ENCODE data around the gene CLDN2. TPM values are rescaled to one million over a fixed set of nuclear protein-coding genes. Genes with fewer than 3 reads are reported as not detected.

CLDN2 gene
- total RNA-seq, 4 donors from 2014 or later, result 0.16 TPM; not detected in 3

DNA sequence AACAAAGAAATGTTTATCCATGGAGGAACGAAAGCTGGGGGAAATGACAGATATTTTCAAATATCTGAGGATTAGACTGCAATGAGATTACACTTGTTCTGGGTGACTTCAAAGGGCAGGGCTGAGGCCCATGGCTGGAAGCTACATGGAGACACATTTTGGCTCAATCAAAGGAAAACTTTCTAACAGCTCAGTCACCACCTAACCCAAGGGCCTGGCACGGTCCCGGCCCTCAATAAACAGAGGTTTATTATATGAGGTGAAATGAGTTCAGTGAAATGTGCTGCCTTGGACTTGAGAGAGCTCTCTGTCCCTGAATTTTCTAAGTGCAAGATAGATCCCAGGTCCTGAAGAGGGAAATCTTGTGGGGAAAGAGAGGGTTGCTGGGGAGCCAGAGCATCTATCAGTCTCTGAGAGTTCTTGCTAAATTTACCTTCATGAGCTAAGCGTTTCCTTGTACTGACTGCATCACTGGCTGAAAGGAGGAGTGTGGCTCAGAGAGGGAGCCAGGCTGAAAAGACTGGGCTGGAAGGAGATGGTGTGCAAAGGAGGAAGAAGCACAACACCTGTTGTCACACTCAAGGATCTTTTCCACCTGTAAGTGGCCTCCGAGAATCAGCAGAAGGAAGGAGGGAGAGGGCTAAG lies 15.0 kb upstream of the CLDN2 start:
- Histone ChIP-seq H3K27ac (peak overlapping the region; percentile 68 to 81 (median 78)), H3K27me3 (no peaks in the 10 kb centered on the region), H3K36me3 (no peaks in the 10 kb centered on the region), H3K9me3 (no peaks in the 10 kb centered on the region), H3K4me3 (no peak overlapping the region), H3K4me1 (peaks cover 13 to 30% of the 10 kb centered on the region in 2 donors)
- no peak for DNase-seq
- in situ Hi-C loops (cut with MboI; ENCODE audit: low sequenced_read_pairs in 4 of 4) (no loop called here), intact Hi-C loops (cut with DNase I; ENCODE audit: low total_unique reads) (no loop called here)
- peak; percentile 78 to 81 for ATAC-seq
- TF ChIP-seq POLR2A (IDR thresholded peaks at IDR 0.05), result no peak
- TF ChIP-seq, protein P1, sequence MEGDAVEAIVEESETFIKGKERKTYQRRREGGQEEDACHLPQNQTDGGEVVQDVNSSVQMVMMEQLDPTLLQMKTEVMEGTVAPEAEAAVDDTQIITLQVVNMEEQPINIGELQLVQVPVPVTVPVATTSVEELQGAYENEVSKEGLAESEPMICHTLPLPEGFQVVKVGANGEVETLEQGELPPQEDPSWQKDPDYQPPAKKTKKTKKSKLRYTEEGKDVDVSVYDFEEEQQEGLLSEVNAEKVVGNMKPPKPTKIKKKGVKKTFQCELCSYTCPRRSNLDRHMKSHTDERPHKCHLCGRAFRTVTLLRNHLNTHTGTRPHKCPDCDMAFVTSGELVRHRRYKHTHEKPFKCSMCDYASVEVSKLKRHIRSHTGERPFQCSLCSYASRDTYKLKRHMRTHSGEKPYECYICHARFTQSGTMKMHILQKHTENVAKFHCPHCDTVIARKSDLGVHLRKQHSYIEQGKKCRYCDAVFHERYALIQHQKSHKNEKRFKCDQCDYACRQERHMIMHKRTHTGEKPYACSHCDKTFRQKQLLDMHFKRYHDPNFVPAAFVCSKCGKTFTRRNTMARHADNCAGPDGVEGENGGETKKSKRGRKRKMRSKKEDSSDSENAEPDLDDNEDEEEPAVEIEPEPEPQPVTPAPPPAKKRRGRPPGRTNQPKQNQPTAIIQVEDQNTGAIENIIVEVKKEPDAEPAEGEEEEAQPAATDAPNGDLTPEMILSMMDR (IDR thresholded peaks at IDR 0.05 in 4 of 5, conservative IDR thresholded peaks at IDR 0.05 in 1 of 5), result no peak

DNA sequence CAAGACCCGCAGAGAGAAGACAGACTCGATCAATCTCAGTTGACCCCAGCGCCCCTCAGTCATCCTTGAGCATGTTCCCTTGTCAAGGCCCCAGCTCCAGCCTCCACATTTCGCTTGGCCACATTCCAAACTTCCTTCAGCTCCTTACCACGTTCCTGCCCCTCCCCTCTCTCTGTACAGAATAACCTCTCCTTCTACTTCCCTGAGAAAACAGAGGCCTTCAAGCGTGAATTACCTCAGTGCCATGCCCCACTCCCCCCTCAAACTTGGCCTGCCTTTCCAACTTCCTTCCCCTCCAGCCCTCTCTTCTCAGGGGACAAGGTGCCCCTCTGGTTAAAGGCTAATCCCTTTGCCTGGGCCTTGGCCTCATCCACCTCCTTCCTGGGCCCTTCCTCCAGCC lies 13.8 kb upstream of the CLDN2 start:
- no peak for DNase-seq
- H3K4me1 ChIP-seq, result peaks cover 13 to 30% of the 10 kb centered on the region in 2 donors
- no peaks in the 10 kb centered on the region for H3K36me3 ChIP-seq
- in situ Hi-C loops (cut with MboI; ENCODE audit: low sequenced_read_pairs in 4 of 4) (no loop called here), intact Hi-C loops (cut with DNase I; ENCODE audit: low total_unique reads) (no loop called here)
- H3K27ac ChIP-seq, result no peak overlapping the region
- no peak for TF ChIP-seq POLR2A (IDR thresholded peaks at IDR 0.05)
- TF ChIP-seq, protein P1 (IDR thresholded peaks at IDR 0.05 in 4 of 5, conservative IDR thresholded peaks at IDR 0.05 in 1 of 5), result no peak
- no peak for ATAC-seq
- no peaks in the 10 kb centered on the region for H3K9me3 ChIP-seq
- no peak overlapping the region for H3K4me3 ChIP-seq
- no peaks in the 10 kb centered on the region for H3K27me3 ChIP-seq

DNA sequence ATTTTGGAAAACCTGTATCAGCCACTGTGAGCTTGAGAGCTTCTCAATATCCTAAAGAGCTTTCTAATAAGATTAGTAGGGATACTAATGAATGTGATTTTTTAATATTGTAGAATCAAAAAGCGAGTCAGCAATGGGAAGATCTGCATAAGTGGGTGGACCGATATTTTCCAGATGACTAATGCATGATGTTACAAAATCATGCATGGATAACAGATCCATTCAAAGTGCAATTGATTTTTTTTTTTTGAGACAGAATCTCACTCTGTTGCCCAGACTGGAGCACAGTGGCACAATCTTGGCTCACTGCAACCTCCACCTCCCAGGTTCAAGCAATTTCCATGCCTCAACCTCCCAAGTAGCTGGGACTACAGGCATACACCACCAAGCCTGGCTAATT lies 7.3 kb upstream of the CLDN2 start:
- Histone ChIP-seq H3K27me3 (no peaks in the 10 kb centered on the region), H3K27ac (no peak overlapping the region), H3K4me1 (no peaks in the 10 kb centered on the region), H3K4me3 (no peak overlapping the region), H3K9me3 (no peaks in the 10 kb centered on the region), H3K36me3 (no peaks in the 10 kb centered on the region)
- TF ChIP-seq, protein P1 (IDR thresholded peaks at IDR 0.05 in 4 of 5, conservative IDR thresholded peaks at IDR 0.05 in 1 of 5), result no peak
- TF ChIP-seq POLR2A (IDR thresholded peaks at IDR 0.05), result no peak
- in situ Hi-C loops (cut with MboI; ENCODE audit: low sequenced_read_pairs in 4 of 4), result no loop called here
- ATAC-seq, result no peak
- no peak for DNase-seq
- intact Hi-C loops (cut with DNase I; ENCODE audit: low total_unique reads), result no loop called here

DNA sequence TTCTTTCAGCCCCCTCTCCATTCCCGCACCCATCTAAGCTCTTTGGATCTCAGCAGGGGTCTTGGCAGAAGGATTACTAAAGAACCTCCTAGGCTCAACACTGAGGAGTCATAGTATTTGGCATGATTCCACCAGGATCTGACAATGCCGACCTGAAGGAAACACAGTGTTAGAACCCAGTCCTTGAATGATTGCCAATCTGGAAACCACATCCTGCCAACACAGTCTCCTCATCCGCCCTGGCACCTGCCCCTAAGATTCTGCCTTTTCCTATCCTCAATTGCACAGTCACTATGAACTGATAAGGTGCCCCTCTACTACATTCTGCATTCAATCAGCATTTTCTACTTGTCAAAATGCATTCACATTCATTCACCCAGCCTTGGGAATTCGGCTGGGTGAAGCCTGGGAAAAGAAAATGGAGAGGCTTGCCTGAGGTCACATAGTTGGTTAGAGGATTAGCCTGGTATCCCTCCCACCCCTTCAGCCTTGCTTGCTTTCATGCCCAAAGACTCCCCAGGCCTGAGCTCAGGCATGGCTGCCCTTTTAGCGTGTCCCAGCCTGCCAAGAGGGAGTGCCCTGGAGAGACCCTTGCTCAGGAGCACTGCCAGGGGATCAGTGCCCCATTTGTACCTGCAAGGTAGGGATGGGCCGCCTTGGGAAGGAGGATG lies 2.2 kb upstream of the CLDN2 start:
- ATAC-seq, result no peak
- no peaks in the 10 kb centered on the region for H3K9me3 ChIP-seq
- intact Hi-C loops (cut with DNase I; ENCODE audit: low total_unique reads) (no loop called here), in situ Hi-C loops (cut with MboI; ENCODE audit: low sequenced_read_pairs in 4 of 4) (no loop called here)
- H3K27ac ChIP-seq, result no peak overlapping the region
- no peak for TF ChIP-seq POLR2A (IDR thresholded peaks at IDR 0.05)
- TF ChIP-seq, protein P1 (IDR thresholded peaks at IDR 0.05 in 4 of 5, conservative IDR thresholded peaks at IDR 0.05 in 1 of 5), result no peak
- no peaks in the 10 kb centered on the region for H3K4me1 ChIP-seq
- no peak overlapping the region for H3K4me3 ChIP-seq
- no peak for DNase-seq
- no peaks in the 10 kb centered on the region for H3K27me3 ChIP-seq
- no peaks in the 10 kb centered on the region for H3K36me3 ChIP-seq

All from gastrocnemius medialis (tissue), 4 donors.